Erythroblast (primary cell): ENCODE results near the gene REG4.
"Not testable (repeated sequence)": the region's sequence is repeated elsewhere in the genome, so short reads cannot be mapped to it uniquely, and the experiment has no call there.

Experiments
- DNase-seq, 2 experiments: peaks; one replicate each; lab custom pipeline; 2025; lab: John Stamatoyannopoulos, UW
- GATA1 ChIP-seq: IDR thresholded peaks from 2 replicates; pipeline ENCODE4 v1.6.1; 2011; ENCODE audit warnings: low read depth, mild to moderate bottlenecking, control low read depth, low read length, moderate library complexity
- POLR2A ChIP-seq: IDR thresholded peaks from 2 replicates; pipeline ENCODE4 v1.6.1; 2011; ENCODE audit warnings: mild to moderate bottlenecking, low read length

The REG4 gene

DNA sequence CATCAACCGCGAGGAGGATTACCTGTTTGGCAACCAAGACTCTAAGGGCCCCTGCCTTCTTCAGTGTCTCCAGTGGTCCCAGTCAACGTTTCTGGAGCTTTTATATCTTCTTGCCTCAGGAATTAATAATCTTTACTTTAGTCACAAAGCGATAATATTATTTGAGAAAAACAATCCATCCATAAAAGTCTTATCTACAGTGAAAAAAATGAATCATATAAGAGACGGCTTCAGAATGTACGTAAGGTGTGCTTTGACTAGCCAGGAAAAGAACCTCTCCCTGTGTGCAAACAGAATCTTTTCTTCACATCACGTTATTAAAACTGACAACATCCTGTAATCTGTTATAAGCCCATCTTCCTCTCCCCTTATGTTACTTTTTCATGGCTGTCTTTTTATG, at the start of gene REG4:
Gene REG4, minus strand, starts transcription at position 74 of the 400 bp plus-strand sequence. CDS start 2,691 bp downstream, outside the sequence.
- TF ChIP-seq GATA1 (no peak), POLR2A (no peak)

DNA sequence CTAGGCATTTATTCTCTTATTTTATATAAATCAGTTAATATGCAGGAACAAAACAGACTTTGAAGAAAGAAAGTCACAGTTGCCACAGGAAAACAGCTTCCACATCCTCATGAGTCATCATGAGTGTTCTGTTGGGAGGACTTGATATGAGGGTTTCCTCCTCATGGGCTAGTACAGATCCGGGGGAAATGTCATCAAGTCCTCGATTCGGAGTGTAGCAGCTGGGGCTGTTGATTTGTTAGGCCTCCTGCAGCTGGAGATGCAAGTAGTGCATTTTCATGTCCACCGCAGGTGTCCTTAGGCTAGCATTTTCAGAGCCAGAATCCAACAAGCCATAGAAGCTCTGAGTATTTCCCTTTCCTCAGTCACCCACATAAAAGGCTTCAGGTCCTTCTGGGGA, 48.4 kb upstream of the REG4 start:
- peak; percentile 82 to 85 for DNase-seq
- TF ChIP-seq GATA1 (no peak), POLR2A (no peak)

More for the DNA sequence above, at the start of gene REG4:
- DNase-seq, result no peak

DNA sequence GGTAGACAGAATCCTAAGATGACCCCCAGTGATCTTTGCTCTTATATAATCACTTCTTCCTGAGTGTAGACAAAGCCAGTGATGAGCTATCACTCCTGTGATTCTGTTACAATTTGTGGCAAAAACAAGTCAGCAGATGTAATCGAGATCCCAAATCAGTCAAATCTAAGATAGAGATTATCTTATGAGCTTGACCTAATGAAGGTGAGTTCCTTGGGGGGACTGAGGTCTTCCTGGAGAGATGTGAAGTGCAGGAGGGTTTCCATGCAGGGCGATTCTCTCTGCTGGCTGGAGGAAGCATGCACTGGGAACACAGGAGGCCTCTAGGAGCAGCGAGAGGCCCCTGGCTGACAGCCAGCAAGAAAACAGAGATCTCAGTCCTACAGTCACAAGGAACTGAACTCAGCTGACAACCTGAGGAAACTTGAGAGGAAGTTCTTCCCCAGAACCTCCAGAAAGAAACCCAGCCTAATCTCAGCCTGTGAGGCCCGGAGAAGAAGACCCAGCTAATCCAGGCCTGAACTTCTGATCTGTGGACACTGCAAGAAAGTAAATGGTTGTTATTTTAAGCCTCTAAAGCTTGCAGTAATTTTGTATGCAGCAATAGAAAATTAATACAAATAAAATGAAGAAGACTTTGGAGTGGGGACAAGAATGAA, 47.4 kb upstream of the REG4 start:
- peak in 1 of 2 experiments; percentile 46 for DNase-seq

- no peak for TF ChIP-seq GATA1
- TF ChIP-seq POLR2A, result no peak
- no peak for DNase-seq
Measured at GRCh38 chr1:119858126-119858525, 46.9 kb upstream of the REG4 start.

- no peak for DNase-seq
- TF ChIP-seq POLR2A, result no peak
- no peak for TF ChIP-seq GATA1
Measured at GRCh38 chr1:119853155-119853554, 41.9 kb upstream of the REG4 start.

DNA sequence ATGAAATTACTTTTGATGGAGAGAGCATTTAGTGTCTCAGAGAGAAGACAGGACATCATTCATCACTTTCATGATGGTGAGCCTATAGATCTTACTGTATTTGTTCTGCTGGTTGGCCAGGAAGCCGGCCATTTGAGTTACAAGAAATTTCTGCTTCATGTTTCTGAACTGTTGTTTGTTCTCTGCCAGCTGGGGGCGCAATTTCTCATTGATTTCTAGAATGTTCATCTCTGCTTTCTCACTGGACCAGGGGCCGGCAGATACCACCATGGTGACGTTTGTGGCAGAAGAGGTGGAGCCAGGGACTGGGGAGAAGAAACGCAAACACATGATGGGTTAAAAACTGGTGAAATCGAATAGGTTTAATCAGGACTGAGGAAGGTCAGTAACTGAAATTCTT, 32.9 kb upstream of the REG4 start:
- peak; percentile 10 to 20 for DNase-seq

DNA sequence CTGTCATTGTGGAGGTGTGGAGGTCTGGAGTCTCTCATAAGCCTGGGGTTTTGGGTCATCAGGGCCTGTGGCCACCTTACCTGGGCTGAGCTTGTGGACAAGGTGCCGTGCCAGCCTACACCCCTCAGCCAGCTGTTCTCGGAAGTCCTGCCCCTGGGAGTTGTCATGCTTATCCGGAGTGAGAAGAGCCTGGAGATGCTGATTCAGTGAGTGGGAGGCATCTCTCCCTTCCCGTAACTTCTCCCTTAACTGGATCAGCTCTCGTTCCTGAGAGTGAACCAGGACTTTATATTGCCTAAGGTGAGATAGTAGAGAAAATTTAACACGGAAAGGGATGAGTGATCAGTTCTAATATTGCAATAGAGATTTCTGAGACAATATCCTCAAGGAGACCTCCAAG, 30.0 kb upstream of the REG4 start:
- TF ChIP-seq GATA1 (no peak), POLR2A (no peak)
- no peak for DNase-seq

- DNase-seq, result peak; percentile 21 to 83
Measured at GRCh38 chr1:119840745-119841144, 29.5 kb upstream of the REG4 start.

DNA sequence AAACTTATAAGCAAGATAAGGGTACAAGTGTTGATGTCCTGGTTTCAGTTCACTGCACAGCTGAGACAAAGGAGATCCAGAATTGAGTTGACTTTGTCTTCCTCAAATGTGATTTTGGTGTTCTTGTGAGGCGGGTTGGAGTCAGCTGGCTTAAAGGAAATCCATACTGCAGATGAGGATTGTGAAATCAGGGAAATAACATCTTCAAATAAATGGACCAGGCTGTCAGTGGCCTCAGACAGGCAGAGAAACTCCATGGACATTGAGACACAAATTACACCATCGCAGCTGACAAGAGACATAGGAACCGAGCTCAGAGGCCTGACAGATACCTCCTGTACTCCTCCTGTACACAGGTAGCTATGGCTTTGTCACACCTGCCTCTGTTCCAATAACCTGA, 27.0 kb upstream of the REG4 start:
- DNase-seq, result no peak
- TF ChIP-seq GATA1, result no peak
- TF ChIP-seq POLR2A, result no peak

More at GRCh38 chr1:119840745-119841144, 29.5 kb upstream of the REG4 start:
- TF ChIP-seq POLR2A (no peak), GATA1 (no peak)

DNA sequence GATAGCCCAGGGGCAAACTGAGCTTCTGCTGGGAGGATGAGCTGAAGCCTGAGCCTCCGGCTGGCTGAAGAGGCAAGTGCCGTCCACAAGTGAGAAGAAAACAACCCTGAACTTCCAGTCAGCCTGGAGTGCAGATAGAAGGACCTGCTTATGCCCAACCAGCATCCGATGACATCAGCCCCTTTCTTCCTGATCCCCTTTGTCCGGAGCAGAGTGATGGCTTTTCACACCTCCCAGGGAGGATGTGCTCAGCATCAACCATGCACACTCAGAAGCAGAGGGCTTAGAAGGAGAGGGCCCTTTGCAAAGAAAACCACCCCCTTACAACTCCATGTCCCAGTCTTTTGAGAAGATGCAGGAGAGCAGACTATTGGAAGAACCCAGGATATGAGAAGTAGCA, 23.7 kb upstream of the REG4 start:
- no peak for DNase-seq
- no peak for TF ChIP-seq GATA1
- no peak for TF ChIP-seq POLR2A

- no peak for DNase-seq
- TF ChIP-seq POLR2A, result no peak
- TF ChIP-seq GATA1, result no peak
Measured at GRCh38 chr1:119831027-119831426, 19.8 kb upstream of the REG4 start.

DNA sequence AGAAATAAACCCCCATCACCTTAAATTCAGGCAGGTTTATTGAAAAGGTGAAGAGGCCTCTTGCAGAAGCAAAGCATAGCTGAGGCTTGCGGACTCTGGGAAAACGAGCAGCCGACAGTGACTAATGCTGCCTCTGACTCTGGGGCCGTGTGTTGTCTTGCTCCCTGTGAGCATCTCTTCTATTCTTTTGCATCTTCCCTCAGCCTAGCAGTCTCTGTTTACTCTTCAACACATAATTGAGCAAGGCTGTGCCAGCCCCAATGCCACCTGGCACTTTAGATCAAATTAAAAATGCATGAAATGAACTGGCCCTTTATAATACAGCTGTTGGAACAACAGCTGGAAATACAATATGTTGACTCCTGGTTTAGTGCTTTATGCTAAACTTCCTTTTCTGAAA, 18.4 kb upstream of the REG4 start:
- TF ChIP-seq POLR2A (no peak), GATA1 (no peak)
- DNase-seq, result no peak

- not testable (repeated sequence) for DNase-seq
Measured at GRCh38 chr1:119829006-119829405, 17.7 kb upstream of the REG4 start.

DNA sequence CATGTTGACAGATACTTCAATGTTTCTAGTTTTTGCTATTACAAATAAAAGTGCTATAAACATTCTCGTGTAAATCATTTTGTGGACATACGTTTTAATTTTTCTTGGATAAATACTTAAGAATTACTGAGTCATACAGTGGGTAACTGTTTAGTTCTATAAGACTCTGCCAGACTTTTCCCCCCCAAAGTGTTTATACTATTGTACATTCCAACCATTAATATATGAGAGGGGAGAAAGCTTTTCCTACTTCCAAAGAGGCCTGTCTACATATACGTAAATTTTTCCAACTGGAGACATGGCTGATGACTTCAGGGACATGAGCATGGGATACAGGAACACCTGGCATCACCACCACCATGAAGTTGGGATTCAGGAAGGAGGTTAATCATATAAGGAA, 17.0 kb upstream of the REG4 start:
- DNase-seq, result no peak
- TF ChIP-seq GATA1, result no peak

- no peak for TF ChIP-seq POLR2A
- TF ChIP-seq GATA1, result no peak
- peak; percentile 15 for DNase-seq
Measured at GRCh38 chr1:119827010-119827409, 15.8 kb upstream of the REG4 start.
